Measurements from ENCODE around the gene RECQL5.

DNA sequence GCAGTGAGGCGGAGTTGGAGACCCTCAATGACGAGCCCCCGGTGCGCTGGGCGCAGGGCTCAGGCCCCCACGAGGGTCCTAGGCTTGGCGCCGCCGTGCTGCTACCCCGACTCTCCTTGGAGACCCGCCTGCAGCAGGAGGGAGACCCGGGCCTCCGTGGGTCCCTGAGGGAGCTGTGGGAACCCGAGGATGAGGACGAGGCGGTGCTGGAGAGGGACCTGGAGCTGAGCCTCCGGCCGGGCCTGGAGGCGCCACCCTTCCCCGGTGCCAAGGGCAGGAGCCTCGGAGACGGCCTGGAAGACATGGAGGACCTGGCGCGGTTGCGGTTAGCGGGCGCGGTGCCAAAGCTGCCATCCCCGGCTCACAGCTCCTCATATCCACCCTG lies 77.0 kb downstream of the RECQL5 start:
- TF ChIP-seq CTCF (IDR thresholded peaks at IDR 0.05) (no peak), POLR2A (IDR thresholded peaks at IDR 0.05) (no peak)
